Measurements from ENCODE around the gene SORCS2.

Gene SORCS2

DNA sequence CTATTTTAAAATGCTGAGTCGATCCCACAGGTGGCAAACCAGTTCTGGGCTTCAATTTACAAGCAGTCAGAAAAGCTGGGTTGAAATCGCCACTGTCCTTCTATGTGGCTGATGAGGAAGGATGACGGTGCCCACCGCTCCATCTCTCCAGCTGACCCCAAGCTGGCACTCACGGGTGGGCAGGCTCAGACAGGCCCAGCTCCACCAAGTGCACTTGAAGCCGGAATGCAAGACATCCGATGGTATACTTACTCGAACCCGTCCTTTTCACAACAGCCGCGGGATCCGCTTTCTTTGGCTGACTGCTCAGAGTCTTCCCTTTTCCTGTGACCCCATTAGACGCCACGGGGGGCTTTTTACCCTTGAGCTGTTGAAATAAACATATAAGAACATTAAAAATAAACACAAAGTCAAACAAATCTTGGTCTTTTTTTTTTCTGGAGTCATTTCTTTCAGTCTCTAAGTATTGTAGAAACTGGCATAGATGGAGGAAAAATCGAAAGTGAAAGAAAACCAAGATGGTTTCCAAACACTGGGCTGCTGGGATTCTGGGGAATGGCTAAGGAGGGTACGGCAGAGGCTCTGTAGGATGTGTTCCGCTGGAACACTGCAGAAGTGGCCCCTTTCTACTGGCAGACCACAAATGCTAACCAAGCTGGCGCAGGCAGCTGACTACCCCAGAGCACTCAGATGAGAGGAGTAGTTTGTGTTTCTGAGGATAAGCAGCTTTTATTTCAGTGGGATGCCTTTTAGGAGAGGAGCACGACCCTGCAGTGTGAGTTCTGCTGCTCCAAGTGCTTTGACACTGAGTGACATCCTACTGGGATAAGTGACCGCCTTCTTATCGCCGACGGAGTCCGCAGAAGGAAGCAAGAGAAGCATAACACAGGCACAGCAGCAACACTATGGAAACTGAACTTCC is 586.4 kb downstream of the SORCS2 start:
- DNase-seq = no peak

DNA sequence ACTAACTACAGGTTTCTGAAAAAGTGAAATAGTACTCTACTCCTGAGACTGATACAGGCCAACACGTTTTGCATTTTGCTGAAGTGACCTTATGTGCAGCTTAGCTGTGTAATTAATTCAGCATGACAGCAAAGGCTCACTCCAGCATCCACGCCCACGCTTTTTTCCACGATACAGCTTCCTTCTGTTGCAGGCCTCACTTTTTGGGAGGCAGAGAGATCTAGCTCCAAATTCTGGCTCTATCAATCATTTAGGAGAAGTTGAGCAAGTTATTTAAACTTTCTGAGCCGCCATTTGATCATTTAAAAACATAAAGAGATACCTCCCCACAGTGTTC is 587.1 kb downstream of the SORCS2 start:
- DNase-seq = no peak

GRCh38 chr4:7780751-7781348 is 588.5 kb downstream of the SORCS2 start:
- DNase-seq = no peak

- DNase-seq = no peak
Observed at GRCh38 chr4:7781366-7781765, 589.0 kb downstream of the SORCS2 start.

GRCh38 chr4:7781993-7782392 is 589.7 kb downstream of the SORCS2 start:
- no peak for DNase-seq

DNA sequence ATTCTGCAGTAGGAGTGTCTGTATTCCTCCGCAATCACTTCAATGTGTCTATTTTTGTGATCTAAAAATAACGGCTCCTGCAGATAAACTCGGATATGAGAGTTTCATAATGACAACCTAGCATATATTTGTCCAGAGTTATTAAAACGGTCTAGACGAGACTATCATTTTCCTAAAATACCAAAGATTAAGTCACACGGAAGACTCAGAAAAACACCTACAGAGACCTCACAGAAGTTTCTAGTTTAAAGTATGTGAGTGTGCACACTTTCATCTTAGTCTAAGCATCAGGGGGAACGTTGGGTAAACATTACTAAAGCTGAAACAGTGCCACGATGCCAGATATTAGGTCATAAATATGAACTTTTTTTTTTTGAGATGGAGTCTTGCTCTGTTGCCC is 590.4 kb downstream of the SORCS2 start:
- DNase-seq = no peak

DNA sequence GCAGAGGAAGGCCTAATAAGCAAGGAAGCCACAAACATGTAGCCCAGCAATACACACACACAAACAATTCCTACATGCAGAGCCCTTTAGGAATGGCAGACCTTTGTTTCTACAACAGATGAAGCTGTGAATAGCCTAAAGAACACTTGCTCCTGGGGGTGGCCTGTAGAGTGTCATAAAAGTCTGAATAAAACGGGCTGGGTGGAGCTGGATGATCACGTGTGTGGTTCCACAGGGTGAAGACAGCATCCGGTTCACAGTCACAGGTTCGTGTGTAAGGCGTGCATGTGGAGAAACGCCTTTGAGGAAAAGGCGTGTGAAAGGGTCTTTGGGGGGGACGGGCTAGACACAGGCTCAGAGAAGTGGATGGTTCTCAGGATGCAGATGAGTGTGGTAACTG is 591.2 kb downstream of the SORCS2 start:
- no peak for DNase-seq

GRCh38 chr4:7784131-7784870 is 592.0 kb downstream of the SORCS2 start:
- no peak for DNase-seq

DNA sequence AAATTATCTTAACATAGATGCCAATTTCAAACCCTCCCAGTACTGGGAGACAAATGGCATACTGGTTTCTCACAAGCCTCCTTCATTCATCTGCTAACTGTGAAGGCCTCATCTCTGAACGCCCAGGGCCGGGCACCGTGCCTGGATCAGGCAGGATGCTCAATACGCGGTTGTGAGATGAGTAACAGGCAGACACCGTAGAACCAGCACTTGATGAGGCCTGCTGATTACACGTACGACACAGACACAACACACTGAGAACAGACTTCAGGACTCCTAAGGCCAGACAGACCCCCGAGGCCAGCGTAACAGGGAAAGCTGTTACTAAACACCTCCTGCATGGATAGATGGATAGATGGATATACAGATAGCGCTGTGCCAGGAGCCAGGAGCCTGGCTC is 592.7 kb downstream of the SORCS2 start:
- no peak for DNase-seq

DNA sequence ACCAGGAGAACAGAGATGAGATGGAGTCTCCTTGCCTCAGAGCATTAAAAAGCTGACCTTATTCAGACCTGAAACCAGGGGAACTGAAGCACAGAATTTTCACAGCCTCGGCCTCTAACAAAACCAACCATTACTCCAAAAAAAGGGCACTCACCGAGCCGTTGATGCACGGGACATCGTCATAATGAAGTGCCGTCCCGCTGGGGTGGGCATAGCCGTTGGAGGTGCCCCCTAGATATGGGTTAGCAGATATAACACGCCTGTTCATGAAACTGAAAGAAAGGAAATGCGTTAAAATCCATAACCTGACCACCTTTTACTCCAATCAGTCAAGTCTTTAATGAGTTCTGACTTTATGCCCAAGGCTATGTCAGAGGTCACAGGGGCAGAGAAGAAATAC is 593.7 kb downstream of the SORCS2 start:
- DNase-seq = no peak

DNA sequence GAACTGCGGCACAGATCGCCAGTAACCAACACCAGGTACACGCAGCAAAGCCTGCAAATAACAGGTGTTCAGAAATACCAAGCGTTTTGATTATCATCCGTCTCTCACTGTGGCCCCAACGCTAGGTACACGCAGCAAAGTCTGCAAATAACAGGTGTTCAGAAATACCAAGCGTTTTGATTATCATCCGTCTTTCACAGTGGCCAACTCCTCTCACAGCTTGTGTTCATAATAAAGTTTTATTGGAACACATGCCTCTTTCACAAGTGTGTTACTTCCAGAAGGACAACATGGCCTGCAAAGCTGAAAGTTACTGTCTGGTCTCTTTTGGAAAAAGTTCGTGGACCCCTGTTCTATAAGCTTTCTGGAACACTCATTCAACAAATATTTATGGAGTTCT is 594.2 kb downstream of the SORCS2 start:
- no peak for DNase-seq

- no peak for DNase-seq
Observed at GRCh38 chr4:7787067-7787466, 594.7 kb downstream of the SORCS2 start.

- DNase-seq = no peak
Observed at GRCh38 chr4:7787681-7788141, 595.4 kb downstream of the SORCS2 start.

GRCh38 chr4:7788193-7788592 is 595.9 kb downstream of the SORCS2 start:
- no peak for DNase-seq

GRCh38 chr4:7788694-7789425 is 596.5 kb downstream of the SORCS2 start:
- DNase-seq = no peak

- DNase-seq = no peak
Observed at GRCh38 chr4:7790023-7790422, 597.7 kb downstream of the SORCS2 start.

GRCh38 chr4:7790999-7791398 is 598.7 kb downstream of the SORCS2 start:
- DNase-seq = no peak
